SK-N-SH treated with all-trans-retinoic acid at 6 μM for 48 hours (cell line): ENCODE measurements around the gene TIAM1.

ENCODE experiments used
- ARNTL ChIP-seq: fragments of 450-650 bp; formaldehyde crosslinking; IDR thresholded peaks from 2 replicates; pipeline ENCODE4 v1.5.0; 2020; ENCODE audit warnings: low read depth, mild to moderate bottlenecking, moderate library complexity, borderline replicate concordance
- BACH2 ChIP-seq: fragments of 250-450 bp; sonication (Bioruptor Pico); IDR thresholded peaks from 2 replicates; pipeline ENCODE4 v1.9.0; 2021; ENCODE audit warnings: mild to moderate bottlenecking, borderline replicate concordance
- GLIS3 ChIP-seq: fragments of 250-450 bp; sonication (Bioruptor Pico); IDR thresholded peaks from 2 replicates; pipeline ENCODE4 v1.5.0; 2020; ENCODE audit warnings: mild to moderate bottlenecking, moderate library complexity
- ISL1 ChIP-seq: fragments of 250-450 bp; sonication (Bioruptor Pico); IDR thresholded peaks from 2 replicates; pipeline ENCODE4 v2.1.2; 2022; ENCODE audit warnings: mild to moderate bottlenecking, moderate library complexity
- OSR1 ChIP-seq: fragments of 250-450 bp; sonication (Bioruptor Pico); IDR thresholded peaks from 2 replicates; pipeline ENCODE4 v1.8.0; 2022; ENCODE audit warnings: moderate library complexity, mild to moderate bottlenecking, inconsistent platforms
- POU6F1 ChIP-seq: fragments of 250-450 bp; sonication (Bioruptor Pico); IDR thresholded peaks from 2 replicates; pipeline ENCODE4 v1.8.0; 2021; ENCODE audit warnings: low read depth, mild to moderate bottlenecking, moderate library complexity, borderline replicate concordance
- RARB ChIP-seq: fragments of 250-450 bp; sonication (Bioruptor Pico); IDR thresholded peaks from 2 replicates; pipeline ENCODE4 v1.8.0; 2021; ENCODE audit warnings: mild to moderate bottlenecking, moderate library complexity
- TCF4 ChIP-seq: fragments of 250-450 bp; sonication (Bioruptor Pico); IDR thresholded peaks from 2 replicates; pipeline ENCODE4 v1.8.0; 2021; ENCODE audit warnings: mild to moderate bottlenecking, moderate library complexity, borderline replicate concordance
- TOX ChIP-seq: fragments of 250-450 bp; sonication (Bioruptor Pico); IDR thresholded peaks from 2 replicates; pipeline ENCODE4 v1.8.0; 2021; ENCODE audit warnings: mild to moderate bottlenecking, moderate library complexity, borderline replicate concordance
- ZFP30 ChIP-seq: fragments of 450-650 bp; formaldehyde crosslinking; IDR thresholded peaks from 2 replicates; pipeline ENCODE4 v1.5.0; 2022; ENCODE audit warnings: mild to moderate bottlenecking, moderate library complexity
- ZNF565 ChIP-seq: fragments of 450-650 bp; formaldehyde crosslinking; conservative IDR thresholded peaks from 2 replicates; pipeline ENCODE4 v1.5.0; 2020; ENCODE audit warnings: low read depth, mild to moderate bottlenecking, moderate library complexity
- ZNF70 ChIP-seq: fragments of 450-650 bp; formaldehyde crosslinking; IDR thresholded peaks from 2 replicates; pipeline ENCODE4 v1.5.0; 2020; ENCODE audit warnings: mild to moderate bottlenecking, moderate library complexity
- ZNF8 ChIP-seq: fragments of 450-650 bp; formaldehyde crosslinking; IDR thresholded peaks from 2 replicates; pipeline ENCODE4 v1.5.0; 2020; ENCODE audit warnings: mild to moderate bottlenecking, moderate library complexity

GRCh38 chr21:31230937-31231336 is 113.1 kb downstream of the TIAM1 start:
- TF ChIP-seq ZFP30 (CRISPR knock-in tag) (no peak), ZNF565 (CRISPR knock-in tag) (no peak), OSR1 (CRISPR knock-in tag) (no peak), RARB (CRISPR knock-in tag) (no peak), ZNF8 (CRISPR knock-in tag) (no peak), ARNTL (CRISPR knock-in tag) (no peak), TCF4 (CRISPR knock-in tag) (no peak), GLIS3 (CRISPR knock-in tag) (no peak), TOX (CRISPR knock-in tag) (no peak), BACH2 (CRISPR knock-in tag) (no peak), ZNF70 (CRISPR knock-in tag) (no peak), ISL1 (CRISPR knock-in tag) (no peak), POU6F1 (no peak)
